HEK293T (cell line): Measurements from ENCODE around the gene TBC1D8.
"Not testable (repeated sequence)": the region's sequence is repeated elsewhere in the genome, so short reads cannot be mapped to it uniquely, and the experiment has no call there.

Source experiments
- FOXA1 ChIP-seq: fragments of 450-650 bp; IDR thresholded peaks from 2 replicates; pipeline ENCODE4 v1.6.1; 2016; ENCODE audit warnings: mild to moderate bottlenecking
- SP1 ChIP-seq: fragments of 450-650 bp; IDR thresholded peaks from 2 replicates; pipeline ENCODE4 v1.6.1; 2017

DNA sequence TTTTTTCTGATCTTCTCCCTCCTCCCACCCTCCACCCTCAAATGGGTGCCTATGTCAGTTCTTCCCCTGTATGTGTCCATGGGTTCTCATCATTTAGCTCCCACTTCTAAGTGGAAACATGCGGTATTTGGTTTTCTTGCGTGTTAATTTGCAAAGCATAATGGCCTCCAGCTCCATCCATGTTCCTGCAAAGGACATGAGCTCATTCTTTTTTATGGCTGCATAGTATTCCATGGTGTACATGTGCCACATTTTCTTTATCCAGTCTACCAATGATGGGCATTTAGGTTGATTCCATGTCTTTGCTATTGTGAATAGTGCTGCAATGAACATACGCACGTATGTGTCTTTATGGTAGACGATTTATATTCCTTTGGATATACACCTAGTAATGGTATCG lies 100.3 kb downstream of the TBC1D8 start:
- not testable (repeated sequence) for TF ChIP-seq SP1, FOXA1
